NCI-H446 (cell line): Measurements from ENCODE around the gene TMC1.
"Not testable (repeated sequence)": the region's sequence is repeated elsewhere in the genome, so short reads cannot be mapped to it uniquely, and the experiment has no call there.

Experiments used
- DNase-seq, 2 experiments: peaks; one replicate each; lab custom pipeline; 2025; lab: John Stamatoyannopoulos, UW

TMC1 gene

DNA sequence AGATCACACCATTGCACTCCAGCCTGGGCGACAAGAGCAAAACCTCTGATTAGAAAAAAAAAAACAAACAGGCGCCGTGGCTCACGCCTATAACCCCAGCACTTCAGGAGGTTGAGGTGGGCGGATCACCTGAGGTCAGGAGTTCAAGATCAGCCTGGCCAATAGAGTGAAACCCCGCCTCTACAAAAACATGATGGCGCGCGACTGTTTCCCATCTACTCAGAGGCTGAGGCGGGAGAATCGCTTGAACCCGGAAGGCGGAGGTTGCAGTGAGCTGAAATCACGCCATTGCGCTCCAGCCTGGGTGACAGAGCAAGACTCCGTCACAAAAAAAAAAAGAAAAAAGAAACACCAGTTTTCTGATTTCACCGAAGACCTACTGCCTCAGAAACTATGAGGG is at the start of gene TMC1:
TMC1 (plus strand) TSS at position 193 of the 400 bp plus-strand sequence. CDS start 127,041 bp downstream, outside the sequence.
- DNase-seq: not testable (repeated sequence)

DNA sequence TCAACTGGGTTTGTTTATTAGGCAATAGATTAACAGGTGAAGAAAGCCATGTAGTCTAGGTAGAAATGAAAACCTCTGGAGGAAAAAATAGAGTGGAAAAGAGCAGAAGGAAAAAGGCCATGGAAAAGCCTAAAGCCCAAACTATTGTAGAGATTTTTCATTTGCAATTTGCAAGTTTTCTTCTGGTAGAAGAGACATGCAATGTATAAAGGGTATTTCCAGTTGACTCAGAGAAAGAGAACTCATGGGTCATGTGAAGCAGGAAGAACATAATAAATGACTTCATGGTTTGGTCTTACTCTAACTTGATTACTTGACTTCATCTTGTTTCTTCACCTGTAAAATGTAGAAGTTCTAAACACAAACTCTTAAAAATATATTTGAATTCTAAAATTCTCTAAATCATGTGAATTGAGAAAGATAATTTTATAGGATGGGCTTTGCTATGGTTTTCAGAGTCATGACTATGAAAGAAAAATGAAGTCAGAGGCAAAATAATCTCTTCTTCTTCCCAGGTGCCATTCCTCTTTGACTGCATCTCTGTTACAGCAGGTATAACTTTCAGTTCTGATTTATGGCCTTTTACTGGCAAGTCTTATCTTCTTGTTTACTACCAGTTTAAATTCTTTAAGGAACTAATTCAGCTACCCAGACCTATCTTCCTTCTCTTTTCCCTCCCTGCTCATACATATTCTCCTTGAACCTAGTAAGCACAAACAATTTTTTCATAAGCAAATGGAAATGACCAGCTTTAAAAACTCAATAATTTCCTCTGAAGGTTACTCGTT is 47.7 kb upstream of the TMC1 start:
- DNase-seq: no peak

- DNase-seq: no peak
Measured at GRCh38 chr9:72474676-72475075, 46.7 kb upstream of the TMC1 start.

DNA sequence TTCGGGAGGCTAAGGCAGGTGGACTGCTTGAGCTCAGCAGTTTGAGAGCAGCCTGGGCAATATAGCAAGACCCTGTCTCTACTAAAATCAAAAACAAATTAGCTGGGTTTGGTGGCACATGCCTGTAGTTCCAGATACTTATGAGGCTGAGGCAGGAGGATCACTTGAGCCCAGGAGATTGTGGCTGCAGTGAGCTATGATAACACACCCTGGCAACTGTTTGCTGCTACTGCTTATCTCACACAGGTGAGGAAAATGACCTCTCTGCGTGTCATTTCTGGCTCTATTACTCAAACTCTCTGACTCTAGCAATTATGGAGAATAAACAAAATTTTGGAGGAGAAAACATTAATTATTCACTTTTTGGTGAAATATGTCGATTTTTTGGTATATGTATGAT is 45.3 kb upstream of the TMC1 start:
- DNase-seq: no peak

- no peak for DNase-seq
Measured at GRCh38 chr9:72476617-72477437, 44.6 kb upstream of the TMC1 start.

DNA sequence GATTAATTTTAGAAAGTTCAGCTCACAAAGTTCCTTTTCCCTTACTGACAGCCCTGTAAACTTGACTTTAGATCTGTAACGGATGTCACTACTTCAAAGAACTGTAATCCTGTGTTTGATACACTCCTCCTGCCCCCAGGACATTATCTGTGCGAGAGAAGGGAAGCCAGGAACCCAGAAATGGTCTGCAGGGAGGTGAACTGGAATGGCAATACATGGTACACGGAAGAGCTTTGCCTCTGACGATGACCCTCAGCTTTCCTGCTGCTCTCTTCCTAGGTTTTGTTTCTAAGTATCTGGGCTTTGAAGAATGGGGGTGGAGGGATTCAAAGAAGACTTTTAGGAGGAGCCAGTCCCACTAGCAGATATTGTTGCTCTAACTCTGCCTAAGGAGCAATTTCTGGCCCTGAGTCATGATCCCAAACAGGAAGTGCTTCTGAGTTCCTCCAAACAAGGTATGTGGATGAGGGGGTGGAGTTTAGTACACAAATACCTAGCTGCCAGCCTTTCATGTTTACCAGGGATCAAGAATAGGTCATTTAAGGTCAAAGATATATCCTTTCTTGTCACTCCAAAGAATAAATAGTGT is 43.4 kb upstream of the TMC1 start:
- no peak for DNase-seq

GRCh38 chr9:72478966-72479365 is 42.4 kb upstream of the TMC1 start:
- DNase-seq: no peak

DNA sequence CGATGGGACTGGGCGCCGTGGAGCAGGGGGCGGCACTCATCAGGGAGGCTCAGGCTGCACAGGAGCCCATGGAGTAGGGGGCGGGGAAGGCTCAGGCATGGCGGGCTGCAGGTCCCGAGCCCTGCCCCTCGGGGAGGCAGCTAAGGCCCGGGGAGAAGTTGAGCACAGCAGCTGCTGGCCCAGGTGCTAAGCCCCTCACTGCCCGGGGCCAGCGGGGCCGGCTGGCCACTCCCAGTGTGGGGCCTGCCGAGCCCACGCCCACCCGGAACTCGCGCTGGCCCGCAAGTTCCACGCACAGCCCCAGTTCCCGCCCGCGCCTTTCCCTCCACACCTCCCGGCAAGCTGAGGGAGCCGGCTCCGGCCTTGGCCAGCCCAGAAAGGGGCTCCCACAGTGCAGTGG is 41.1 kb upstream of the TMC1 start:
- DNase-seq: not testable (repeated sequence)

GRCh38 chr9:72480921-72481320 is 40.5 kb upstream of the TMC1 start:
- no peak for DNase-seq

- no peak for DNase-seq
Measured at GRCh38 chr9:72485821-72486593, 35.4 kb upstream of the TMC1 start.

DNA sequence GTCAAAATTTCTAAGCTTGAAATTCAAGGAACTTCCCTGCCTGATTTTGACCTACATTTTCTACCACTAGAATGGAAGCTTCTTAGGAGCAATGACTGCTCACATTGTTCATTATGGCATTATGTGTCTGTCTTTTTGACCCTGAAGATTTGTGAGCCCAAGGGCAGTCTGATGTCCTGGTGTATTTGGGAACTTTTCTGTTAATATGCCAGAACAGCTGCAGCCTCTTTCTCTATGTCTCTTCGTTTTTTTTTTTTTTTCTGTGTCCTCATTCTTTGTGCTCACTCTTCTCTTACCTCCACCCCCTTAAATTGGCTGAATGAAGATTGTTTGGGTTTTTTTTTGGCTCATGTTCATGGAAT is 34.8 kb upstream of the TMC1 start:
- DNase-seq: no peak

DNA sequence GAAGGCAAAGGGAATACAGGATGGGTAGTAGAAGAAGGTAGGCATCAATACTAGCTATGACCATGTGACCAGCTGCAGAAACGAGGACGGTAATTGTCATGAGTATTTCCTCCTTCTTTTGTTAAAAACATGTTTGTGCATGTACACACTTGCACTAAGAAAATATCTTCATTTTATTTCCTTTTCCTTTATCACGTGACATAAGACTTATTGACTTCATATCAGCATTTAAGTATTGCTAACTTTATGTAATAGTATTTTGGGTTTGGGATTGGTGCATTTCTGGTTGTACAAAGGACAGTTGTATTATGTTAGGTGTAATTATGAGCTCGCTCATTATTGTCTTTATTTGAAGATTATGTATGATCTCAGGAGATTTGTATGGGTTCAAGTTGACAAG is 33.7 kb upstream of the TMC1 start:
- DNase-seq: not testable (repeated sequence)

- no peak for DNase-seq
Measured at GRCh38 chr9:72489986-72490385, 31.4 kb upstream of the TMC1 start.

GRCh38 chr9:72491242-72491641 is 30.2 kb upstream of the TMC1 start:
- no peak for DNase-seq

DNA sequence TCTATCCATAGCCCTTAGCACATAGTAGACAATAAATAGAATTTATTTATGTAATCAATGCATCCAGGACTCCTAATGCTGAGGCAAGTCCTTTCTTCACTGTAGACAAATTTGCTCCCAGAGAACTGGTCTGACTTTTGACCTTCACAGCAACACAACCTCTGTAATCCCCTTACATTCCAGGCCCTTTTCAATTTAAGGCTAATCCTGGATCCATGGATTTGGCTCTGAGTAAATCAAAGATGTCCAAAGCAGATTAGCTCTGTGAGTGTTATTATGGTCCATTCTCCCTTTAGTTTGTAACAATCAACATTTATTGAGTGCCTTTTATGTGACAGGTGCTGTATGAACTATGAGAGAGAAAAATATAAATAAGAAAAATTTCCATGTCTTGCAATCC is 27.4 kb upstream of the TMC1 start:
- DNase-seq: no peak

GRCh38 chr9:72497447-72498046 is 23.9 kb upstream of the TMC1 start:
- DNase-seq: no peak

- DNase-seq: no peak
Measured at GRCh38 chr9:72506615-72507014, 14.8 kb upstream of the TMC1 start.

GRCh38 chr9:72509053-72509452 is 12.4 kb upstream of the TMC1 start:
- DNase-seq: no peak

DNA sequence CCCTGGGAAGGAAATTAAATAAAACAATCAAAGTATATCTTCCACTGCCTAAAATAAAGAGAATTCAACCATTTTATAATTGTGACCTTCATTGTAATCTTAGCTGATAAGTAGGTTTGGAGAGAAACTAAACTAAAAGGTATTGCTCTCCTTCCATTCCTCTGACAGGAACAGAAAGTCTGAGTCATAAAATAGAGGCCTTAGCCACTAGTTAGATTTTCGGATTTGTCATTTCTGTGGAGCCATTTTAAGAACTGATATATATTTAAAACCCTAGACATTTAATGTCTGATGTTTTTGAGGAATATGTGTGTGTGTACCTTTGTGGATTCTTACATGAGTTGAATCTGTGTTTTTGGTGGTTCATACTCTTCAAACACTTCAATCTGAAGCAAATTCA is 11.8 kb upstream of the TMC1 start:
- DNase-seq: no peak

- not testable (repeated sequence) for DNase-seq
Measured at GRCh38 chr9:72521011-72521410, 397 bp upstream of the TMC1 start.

DNA sequence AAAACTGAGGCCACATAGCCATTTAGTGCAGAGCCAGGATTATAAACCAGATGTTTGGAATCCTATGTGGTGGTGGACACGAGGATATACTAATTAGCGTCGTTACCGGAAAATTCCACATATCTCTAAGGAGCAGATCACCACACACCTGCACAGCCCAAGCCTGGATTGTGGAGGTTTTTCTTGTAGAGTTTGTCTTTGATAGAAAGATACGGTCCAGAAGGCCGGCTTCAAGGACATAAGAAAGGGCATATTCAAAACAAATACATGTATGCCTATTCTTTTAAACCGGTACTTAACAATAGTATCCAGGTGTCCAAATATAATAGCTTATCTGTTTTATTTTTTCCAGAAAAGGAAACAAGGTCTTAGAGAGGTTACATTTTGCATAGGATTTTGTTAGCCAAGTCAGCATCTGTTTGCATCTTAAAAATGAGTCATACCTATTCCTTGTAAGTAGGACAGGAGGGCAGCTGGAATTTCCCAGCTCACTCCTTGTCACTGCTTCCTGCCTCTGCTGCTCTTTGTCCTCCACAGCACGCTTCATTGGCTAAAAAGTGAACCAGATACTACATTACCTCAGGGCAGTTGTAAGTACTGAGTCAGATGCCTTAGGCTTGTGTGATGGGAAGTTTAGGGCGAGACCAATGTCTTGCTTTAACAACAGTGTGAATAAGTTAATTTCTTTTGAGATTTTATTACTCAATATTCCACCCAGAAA is 3.6 kb downstream of the TMC1 start:
- no peak for DNase-seq
